Thoracic aorta (tissue), 2 donors: ENCODE results near the gene IGFBP2. TPM values are rescaled to one million over a fixed set of nuclear protein-coding genes. Genes with fewer than 3 reads are reported as not detected.

Experiments used
- ATAC-seq: fragments of 150-250 bp; one replicate; pipeline ENCODE4 v1.8.0; 2017; ENCODE audit warnings: low read depth; ENCODE audit not compliant: insufficient number of reproducible peaks, low FRiP score
- DNase-seq: peaks from one replicate; pipeline ENCODE4 v3.0.0-alpha.2; 2020; ENCODE audit warnings: low spot score
- H3K27ac ChIP-seq, 2 donors: fragments of 200-600 bp; sonication (generic); 1 replicate in 1 of 2; 2 replicates in 1 of 2; pipeline ENCODE4 v1.5.1; 2016; ENCODE audit warnings: mild to moderate bottlenecking in 2 of 2, moderate library complexity in 2 of 2
- H3K27me3 ChIP-seq: fragments of 200-600 bp; sonication (generic); replicated peaks from 2 replicates; pipeline ENCODE4 v1.6.0; 2016; ENCODE audit warnings: mild to moderate bottlenecking; ENCODE audit not compliant: insufficient read depth
- H3K36me3 ChIP-seq: fragments of 200-600 bp; sonication (generic); one replicate; pipeline ENCODE4 v1.5.1; 2016
- H3K4me1 ChIP-seq, 2 donors: fragments of 200-600 bp; sonication (generic); 1 replicate in 1 of 2; 2 replicates in 1 of 2; pipeline versions ENCODE4 v1.5.1 to v1.6.0; 2016; ENCODE audit warnings: low read depth in 2 of 2, mild to moderate bottlenecking in 1 of 2; ENCODE audit not compliant: control insufficient read depth in 1 of 2
- H3K4me3 ChIP-seq: fragments of 200-600 bp; sonication (generic); 2 replicates; pipeline ENCODE4 v1.5.1; 2016; ENCODE audit warnings: mild to moderate bottlenecking
- H3K9me3 ChIP-seq: fragments of 200-600 bp; sonication (generic); 2 replicates; pipeline ENCODE4 v1.5.1; 2016
- total RNA-seq, 2 donors: library from RNA; depleted of rRNA; stranded (reverse); fragments of >200 nt; gene quantifications; one replicate each; pipeline versions ENCODE4 v1.1.0 to v1.2.3, GENCODE V29; 2016
- TF ChIP-seq, protein P1 (sequence below): fragments of 200-600 bp; sonication (generic); IDR thresholded peaks from one replicate; pipeline ENCODE4 v1.5.1; 2019; ENCODE audit warnings: antibody characterized with exemption

IGFBP2 gene
- total RNA-seq, 2 donors from 2014 or later, result 608 to 2,156 TPM

DNA sequence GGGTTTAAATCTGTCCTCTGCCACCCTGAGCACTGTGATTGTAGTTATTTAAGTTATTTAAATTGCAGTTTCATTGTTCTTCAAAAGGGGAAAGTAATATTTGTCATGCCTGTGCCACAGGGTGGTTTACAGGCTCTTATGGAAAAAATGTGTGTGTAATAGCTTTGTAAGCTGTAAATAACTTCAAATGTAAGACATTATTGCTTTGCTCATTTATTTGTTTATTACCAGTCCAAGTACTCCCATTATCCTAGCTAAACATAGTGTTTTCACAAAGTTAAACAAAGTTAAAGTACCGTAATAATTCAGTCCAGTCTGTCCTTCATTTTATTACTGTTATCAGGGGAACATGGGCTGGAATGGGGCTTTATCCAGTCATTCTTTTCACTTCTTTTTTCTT lies 43.4 kb upstream of the IGFBP2 start:
- Histone ChIP-seq H3K9me3 (no peaks in the 10 kb centered on the region), H3K4me3 (no peak overlapping the region), H3K36me3 (no peaks in the 10 kb centered on the region), H3K4me1 (peaks cover 0 to 14% of the 10 kb centered on the region in 2 donors), H3K27ac (no peak overlapping the region), H3K27me3 (no peaks in the 10 kb centered on the region)
- ATAC-seq (no peak), DNase-seq (no peak)
- TF ChIP-seq, protein P1, sequence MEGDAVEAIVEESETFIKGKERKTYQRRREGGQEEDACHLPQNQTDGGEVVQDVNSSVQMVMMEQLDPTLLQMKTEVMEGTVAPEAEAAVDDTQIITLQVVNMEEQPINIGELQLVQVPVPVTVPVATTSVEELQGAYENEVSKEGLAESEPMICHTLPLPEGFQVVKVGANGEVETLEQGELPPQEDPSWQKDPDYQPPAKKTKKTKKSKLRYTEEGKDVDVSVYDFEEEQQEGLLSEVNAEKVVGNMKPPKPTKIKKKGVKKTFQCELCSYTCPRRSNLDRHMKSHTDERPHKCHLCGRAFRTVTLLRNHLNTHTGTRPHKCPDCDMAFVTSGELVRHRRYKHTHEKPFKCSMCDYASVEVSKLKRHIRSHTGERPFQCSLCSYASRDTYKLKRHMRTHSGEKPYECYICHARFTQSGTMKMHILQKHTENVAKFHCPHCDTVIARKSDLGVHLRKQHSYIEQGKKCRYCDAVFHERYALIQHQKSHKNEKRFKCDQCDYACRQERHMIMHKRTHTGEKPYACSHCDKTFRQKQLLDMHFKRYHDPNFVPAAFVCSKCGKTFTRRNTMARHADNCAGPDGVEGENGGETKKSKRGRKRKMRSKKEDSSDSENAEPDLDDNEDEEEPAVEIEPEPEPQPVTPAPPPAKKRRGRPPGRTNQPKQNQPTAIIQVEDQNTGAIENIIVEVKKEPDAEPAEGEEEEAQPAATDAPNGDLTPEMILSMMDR, result no peak

DNA sequence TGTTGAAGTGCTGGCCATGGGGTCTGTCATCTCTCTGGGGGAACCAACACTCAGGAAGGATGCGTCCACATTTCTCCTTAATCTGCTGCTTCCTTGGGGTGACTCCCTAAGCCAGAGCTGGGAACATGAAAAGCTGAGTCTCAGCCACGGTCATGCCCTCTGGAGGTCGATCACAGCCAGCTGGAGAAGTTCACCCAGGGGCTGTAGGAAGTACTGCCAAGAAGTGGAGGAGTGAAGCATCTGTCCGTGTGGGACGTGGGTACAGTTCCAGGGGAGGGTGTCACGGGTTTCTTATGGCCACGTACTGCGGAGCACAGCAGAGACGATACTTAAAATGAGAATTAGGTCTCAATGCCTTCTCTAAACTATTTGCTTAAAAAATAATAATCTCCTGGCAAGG lies 42.4 kb upstream of the IGFBP2 start:
- DNase-seq (no peak), ATAC-seq (peak; percentile 34)
- no peak overlapping the region for H3K4me3 ChIP-seq
- TF ChIP-seq, protein P1, result no peak
- no peaks in the 10 kb centered on the region for H3K36me3 ChIP-seq
- no peaks in the 10 kb centered on the region for H3K27me3 ChIP-seq
- H3K27ac ChIP-seq, result no peak overlapping the region
- H3K9me3 ChIP-seq, result no peaks in the 10 kb centered on the region
- H3K4me1 ChIP-seq, result peaks cover 0 to 14% of the 10 kb centered on the region in 2 donors

DNA sequence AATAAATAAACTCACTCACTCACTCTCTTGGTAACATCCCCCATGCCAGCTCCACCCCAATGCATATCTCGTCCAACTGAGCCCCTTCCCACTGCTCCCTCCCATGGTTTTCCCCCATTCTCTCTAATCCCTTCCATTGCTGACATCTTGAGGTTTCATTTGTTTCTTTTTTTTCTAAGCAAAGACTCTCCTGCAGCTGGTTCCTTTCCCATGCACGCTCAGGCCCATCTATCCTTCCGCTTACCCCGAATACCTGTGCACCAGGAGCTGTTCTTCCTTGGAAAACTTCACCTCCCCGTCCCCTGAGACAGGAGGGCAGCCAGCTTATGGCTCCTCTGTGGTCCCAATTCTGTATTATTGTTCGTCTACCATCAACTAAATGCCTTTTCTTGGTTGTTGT lies 41.7 kb upstream of the IGFBP2 start:
- TF ChIP-seq, protein P1, result no peak
- no peak for ATAC-seq
- DNase-seq, result no peak

DNA sequence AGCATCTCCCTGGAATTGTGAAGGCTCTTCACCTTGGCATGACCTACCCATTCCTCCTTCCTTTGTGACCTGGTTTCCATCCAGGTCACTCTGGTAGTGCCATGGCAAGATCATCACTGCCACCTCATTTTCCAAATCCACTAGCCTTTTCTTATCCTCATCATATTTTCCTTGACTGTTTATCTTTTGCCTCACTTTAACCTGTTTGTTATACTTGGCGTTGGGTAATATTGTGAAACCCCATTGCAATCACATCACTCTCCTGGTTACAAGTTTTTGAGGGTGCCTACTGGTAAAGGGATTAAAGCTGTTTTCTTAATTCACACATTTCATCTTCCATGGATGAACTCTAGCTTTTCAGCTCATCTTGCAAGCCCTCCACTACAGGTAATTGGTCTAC lies 39.1 kb upstream of the IGFBP2 start:
- Histone ChIP-seq H3K27me3 (no peaks in the 10 kb centered on the region), H3K27ac (no peak overlapping the region), H3K9me3 (no peaks in the 10 kb centered on the region), H3K4me1 (peaks cover 12 to 27% of the 10 kb centered on the region in 2 donors), H3K4me3 (no peak overlapping the region), H3K36me3 (no peaks in the 10 kb centered on the region)
- TF ChIP-seq, protein P1, result no peak
- ATAC-seq (no peak), DNase-seq (no peak)

More for the DNA sequence above, 41.7 kb upstream of the IGFBP2 start:
- H3K27me3 ChIP-seq, result no peaks in the 10 kb centered on the region
- H3K9me3 ChIP-seq, result no peaks in the 10 kb centered on the region
- peaks cover 0 to 14% of the 10 kb centered on the region in 2 donors for H3K4me1 ChIP-seq
- H3K4me3 ChIP-seq, result no peak overlapping the region
- no peak overlapping the region for H3K27ac ChIP-seq
- no peaks in the 10 kb centered on the region for H3K36me3 ChIP-seq

DNA sequence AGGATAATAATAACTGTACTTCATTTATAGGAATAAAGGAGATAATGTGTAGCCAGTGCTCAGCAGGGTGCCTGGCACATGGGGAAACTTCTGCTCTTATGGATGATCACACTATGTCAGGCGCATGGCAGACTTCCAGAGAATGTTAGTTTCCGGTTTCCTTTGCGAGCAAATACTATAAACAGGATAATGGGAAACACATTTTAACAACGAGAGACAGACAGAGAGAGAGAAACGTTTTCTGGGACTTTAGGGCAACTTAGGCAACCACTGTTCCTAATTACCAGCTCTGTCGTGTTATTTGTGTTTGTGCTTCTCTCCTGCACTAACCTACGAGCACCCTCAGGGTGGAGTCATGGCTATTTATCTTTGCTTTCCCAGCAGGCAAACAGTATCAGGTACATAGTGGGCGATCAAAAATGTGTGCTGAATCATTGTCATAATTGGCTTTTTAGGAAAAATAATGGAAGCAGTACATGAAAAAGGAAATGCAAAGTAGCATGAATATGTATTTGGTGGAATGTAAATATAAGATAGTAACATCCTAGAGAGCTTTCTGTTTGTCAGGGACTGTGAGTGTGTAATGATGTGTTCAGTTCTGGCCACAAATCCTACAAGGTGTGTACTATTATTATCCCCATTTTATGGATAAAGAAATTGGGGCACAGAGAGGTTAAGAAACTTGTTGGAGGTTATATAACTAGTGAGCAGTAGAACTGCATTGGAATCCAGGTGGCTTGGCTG lies 36.8 kb upstream of the IGFBP2 start:
- H3K27me3 ChIP-seq, result no peaks in the 10 kb centered on the region
- ATAC-seq (no peak), DNase-seq (no peak)
- TF ChIP-seq, protein P1, result no peak
- no peaks in the 10 kb centered on the region for H3K36me3 ChIP-seq
- no peaks in the 10 kb centered on the region for H3K9me3 ChIP-seq
- no peak overlapping the region for H3K4me3 ChIP-seq
- H3K4me1 ChIP-seq, result peaks cover 12 to 13% of the 10 kb centered on the region in 2 donors
- no peak overlapping the region for H3K27ac ChIP-seq
